GM21367 (cell line): ENCODE measurements around the gene C14orf39.

Source experiments
- ATAC-seq: cut with Tn5 transposase; IDR thresholded peaks from one replicate; pipeline ENCODE4 v1.9.1; 2021; ENCODE audit not compliant: unreplicated experiment

Gene C14orf39, protein sequence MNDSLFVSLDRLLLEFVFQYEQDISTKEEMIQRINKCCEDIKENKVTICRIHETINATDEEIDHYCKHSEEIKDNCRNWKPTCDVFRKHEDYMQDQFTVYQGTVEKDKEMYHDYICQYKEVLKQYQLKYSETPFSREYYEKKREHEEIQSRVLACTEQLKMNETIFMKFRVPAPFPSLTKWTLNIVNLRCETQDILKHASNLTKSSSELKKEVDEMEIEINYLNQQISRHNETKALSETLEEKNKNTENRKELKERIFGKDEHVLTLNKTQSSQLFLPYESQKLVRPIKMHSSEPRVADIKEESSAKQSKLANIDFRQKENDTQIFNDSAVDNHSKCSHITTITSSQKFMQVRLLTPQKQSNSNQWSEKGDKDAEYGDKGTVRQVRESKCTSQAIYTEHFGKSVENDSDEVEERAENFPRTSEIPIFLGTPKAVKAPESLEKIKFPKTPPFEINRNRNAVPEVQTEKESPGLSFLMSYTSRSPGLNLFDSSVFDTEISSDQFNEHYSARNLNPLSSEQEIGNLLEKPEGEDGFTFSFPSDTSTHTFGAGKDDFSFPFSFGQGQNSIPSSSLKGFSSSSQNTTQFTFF

DNA sequence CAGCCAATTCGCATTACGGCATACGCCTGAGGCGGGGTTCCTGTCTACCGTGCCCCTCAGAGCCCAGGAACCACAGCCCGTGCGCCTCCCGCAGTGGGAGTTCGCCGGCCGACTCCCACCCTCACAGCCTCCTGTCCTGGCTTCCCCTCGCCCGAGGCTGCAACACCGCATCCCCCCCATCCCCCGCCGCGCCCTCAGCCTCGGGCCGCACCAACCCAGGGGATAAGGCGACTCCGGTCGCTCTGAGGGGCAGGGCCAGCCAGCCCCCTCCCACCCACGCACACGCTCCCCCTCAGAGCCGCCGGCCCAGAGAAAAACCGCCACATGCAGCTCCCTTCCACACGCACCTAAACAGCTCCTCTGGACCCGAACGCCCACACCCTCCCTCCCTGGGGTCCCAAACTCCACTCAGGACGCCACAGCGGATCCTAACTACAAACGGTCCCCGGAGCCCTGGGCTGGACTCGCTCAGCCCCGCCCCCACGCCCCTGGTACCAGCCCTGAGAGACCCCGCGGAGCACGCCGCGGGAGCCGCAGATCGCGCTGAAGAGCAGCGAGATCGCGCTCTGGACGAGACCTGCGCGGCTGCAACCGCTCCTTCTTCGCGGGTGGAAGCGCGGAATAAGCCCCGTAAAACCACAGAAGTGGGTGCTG lies at the start of gene C14orf39:
Gene C14orf39 (minus strand): TSS at position 466 of the 654 bp plus-strand sequence. CDS start 985 bp downstream, outside the sequence.
- ATAC-seq = no peak

DNA sequence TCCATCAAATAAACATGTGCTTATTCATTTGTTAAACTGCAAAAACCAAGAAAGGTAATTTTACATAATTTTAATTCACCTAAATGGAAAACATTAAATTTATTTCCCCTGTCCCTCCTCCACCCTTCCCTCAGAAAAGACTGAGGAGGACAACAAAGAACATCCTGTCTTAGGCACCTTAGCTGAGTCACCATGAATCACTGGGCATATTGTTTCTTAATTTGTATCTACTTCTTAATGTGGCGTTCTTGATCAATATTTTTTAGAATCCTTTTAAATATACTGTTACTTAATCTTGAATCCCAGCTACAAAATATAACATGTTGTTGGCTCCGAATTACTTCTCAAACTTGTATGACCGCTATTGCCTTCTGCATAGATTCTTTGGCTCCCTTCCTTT lies 46.6 kb upstream of the C14orf39 start:
- ATAC-seq = no peak

DNA sequence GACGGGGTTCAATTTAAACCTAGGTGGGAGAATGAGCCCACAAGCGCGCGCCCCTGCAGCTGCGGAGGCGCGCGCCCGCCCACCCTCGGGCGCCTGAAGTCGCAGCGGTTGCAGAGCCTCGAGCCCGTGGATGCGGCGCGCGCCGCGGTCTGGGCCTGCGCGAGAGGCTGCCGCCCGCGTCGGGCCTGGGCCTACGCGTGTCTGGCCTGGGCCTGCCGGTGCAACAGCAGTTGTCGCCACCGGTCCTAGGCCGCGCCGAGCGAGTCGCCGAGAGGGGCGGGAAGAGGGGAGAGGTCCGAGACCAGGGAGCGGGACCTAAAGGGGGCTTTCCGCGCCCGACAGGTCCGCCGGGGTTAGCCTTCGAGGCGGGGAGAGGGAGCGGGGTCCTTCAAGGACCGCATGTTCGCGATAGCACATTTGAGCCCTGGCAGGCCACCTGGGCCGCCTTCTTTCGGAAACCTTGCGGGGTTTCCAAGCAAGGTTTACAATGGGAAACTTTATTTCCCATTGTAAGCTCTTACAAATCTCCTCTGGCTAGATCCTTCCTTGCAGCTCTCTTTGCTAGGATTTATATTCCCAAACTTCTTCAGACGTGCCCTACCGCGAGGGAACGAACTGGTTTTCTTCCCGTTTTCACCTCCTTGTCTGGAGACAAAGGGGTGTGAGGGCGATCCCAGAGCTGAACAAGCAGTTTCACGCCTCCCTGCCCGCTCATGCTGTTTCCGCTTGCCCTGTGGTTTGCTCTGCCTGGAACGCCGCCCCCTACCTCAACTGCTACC lies 29.8 kb upstream of the C14orf39 start:
- ATAC-seq = no peak

DNA sequence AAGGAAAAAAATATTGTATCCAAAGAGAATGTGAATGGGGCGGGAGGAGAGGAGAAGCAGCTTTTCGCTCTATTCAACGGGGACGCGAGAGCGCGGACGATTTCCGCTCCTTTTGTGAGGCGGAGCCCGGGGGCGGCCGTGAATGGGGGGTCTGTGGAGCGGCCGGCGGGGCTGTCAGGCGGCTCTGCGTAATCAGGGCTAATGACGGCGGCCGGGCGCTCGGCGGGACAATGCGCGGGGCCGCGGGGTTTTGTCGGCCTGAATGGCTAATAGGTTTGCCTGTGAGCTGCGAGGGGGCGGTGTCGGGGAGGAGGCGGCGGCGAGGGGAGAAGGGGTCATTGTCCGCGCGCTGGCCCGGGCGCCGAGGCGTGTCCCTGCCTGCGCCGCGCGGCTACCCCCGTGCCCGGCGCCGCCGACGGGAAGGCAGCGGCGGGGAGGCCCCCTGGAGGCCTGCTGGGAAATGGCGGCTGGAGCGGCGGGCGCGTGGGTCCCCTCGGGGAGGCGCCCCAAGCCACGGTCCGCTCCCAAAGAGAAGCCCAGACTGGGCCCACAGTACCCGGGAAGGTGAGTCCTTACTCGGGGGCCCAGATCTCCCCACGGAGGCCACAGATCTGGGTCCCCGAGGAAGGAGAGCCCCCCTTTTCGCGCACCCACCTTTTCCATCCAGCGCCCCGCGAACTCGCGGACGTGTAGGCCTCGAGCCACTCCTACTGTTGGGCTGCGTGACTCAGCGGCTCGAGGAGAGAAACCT lies 29.1 kb upstream of the C14orf39 start:
- no peak for ATAC-seq

DNA sequence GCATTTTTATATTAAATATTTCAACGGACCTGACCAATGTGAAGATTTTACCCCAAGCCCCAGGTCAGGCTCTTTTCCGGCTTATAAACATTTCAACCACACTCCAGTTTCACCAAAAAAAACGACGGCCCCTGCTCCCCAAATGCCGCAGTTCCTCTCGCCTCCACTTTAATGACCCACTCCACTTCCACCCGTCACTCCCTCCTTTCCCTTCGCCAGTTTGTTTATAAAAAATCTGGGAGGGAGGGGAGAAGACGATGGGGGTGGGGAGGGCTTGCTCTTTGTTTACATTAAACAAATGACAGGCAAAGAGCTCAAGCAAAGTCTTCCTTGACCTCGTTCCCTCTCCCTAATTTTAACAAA lies 28.5 kb upstream of the C14orf39 start:
- ATAC-seq = no peak

DNA sequence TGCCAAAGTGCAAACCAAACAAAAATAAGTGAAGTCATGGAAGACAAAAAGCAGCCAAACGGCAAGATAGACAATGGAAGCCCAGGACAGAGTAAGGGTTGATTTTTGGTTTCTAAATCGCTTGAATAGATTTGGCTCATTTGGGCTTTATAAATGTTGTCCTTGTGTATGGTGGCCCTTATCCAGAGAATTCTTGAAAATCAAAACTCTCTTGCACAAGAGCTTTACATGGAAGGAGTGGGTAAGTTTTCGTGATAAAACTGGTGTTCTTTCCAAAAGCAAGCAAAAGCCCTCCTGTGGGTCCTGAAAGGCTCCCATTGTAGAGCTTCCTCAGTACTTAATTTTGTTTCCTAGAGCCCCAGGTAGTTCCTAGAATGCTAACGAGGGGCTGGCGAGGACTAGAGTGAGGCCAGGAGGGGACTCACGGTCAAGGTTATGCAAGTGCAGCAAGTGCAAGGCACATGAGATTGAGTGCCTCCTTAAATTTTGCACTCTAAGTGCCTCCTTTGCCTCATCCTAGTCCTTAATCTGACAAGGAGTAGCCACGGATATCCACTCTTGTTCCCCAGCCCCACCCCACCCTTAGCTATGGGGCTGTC lies 27.2 kb upstream of the C14orf39 start:
- ATAC-seq = no peak

DNA sequence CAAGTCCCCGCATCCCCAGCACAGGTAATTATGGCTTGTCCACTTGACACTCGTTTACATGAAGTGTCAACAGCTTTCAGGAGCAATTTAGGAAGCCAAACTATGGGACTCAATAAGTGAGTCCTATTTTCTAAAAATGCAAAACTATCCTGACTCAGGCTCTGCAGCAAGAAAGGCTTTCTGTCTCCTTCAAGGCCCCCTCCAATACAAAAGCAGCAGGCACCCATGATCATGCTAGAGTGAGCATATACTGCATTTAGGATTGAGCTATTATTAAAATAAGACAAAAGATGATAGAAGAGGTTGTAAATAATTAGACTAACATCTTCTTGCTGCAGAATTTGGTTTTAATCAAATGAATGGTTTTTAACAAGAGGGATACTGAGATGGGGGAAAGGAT lies 26.3 kb upstream of the C14orf39 start:
- ATAC-seq = no peak

DNA sequence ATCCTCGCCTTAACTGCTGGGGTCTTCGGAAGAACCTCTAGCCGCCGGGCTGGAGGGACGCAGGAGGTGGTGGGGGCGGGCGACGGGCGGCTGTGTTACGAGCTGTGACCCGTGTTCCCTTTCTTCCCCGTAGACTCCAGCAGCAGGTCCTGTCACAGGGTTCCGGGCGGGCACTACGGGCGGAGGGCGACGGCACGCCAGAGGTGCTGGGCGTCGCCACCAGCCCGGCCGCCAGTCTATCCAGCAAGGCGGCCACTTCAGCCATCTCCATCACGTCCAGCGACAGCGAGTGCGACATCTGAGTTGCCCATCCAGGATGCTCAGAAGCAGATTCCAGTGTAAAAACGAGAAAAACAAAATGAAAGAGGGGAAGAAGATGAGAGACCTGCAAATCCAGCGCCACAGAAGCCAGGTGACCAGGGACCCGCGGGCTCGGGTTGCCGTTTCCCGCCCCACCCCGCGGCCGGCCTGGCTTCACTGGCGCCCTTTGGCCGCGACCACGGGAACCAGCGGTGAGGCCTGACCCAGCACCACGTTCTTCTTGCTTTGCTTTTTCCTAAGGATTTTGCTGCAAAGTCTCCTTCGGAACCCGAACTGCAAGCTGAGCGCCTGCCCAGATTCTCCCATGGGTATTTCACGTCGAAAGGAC lies 25.2 kb upstream of the C14orf39 start:
- no peak for ATAC-seq

DNA sequence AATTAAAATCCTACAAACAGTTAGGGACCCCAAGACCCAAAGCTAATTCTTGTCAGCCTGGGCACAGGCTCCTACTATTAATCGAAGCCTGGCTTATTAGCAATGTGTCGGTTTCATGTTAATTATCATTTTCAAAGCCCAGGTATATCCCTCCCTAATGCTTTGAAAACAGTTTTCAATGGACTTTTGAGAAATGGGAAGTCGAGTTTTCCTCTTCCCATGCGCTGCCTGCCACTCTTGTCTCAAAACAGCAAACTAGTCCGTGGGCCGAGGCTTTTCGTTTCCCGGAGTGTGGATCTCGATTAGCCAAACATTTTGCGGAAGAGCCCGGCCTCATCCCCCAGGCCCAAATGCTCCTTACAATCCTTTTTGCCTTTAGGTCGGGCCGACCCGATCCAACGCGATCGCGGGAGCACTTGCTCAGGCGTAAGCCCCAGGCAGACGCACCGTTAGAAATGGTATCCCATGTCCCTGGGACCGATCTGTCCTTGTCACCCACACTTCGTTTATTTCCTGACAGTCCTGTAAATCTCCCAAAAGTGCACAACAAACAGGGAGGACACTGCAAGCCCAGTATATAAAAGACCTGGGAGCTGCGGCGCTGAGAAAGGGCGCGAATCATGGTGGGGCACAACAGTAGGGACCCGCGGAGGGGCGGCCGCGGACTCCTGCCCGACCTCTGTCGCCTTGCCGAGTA lies 24.5 kb upstream of the C14orf39 start:
- no peak for ATAC-seq

DNA sequence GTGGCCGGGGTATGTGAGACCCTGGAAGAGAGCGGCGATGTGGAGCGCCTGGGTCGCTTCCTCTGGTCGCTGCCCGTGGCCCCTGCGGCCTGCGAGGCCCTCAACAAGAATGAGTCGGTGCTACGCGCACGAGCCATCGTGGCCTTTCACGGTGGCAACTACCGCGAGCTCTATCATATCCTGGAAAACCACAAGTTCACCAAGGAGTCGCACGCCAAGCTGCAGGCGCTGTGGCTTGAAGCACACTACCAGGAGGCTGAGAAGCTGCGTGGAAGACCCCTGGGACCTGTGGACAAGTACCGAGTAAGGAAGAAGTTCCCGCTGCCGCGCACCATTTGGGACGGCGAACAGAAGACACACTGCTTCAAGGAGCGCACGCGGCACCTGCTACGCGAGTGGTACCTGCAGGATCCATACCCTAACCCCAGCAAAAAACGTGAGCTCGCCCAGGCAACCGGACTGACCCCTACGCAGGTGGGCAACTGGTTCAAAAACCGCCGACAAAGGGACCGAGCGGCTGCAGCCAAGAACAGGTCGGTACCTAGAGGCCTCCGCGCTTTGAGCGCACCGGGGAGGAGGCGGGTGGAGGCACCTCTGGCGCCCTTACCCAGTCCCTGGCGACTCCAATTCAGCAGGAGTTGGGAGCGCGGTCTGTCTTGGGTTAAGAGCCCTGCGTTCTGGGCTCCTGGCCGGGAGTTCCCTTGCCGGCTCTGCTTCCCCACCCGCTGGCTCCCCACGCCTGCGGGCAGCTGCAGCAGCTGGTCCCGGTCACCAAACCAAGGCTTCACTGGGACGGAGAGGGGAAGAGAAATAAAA lies 23.8 kb upstream of the C14orf39 start:
- no peak for ATAC-seq

DNA sequence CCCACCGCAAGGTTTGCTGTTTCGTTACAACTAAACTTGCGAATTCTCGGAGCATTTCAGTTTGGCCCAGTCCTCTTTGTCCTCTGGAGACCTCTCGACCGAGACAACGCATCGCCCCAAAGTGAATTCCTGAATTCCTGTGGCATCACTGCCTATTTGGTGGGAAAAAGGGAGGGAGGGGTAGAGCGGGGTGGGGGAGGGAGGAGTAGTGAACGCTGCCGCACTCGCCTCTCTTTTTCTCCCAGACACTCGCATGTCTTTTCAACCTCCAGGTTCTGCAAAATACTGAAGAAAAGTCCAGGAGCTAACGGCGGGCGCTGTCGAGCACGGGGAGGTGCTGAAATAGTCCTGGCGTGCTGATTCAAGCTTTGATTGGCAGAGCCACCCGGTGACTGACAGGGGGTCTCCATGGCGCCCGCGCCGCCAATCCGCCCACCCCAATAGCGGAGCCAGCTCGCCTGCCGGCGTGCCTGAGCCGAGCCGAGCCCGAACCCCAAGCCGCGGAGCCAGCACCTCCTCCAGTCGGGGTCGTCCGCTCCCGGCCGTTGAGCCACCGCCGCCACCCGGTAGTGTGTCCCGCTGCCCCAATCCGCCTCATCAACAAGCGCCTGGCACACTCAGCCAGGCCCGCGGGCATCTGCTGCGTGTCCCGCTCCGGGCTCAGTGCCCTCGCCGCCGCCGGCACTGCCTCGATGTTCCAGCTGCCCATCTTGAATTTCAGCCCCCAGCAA lies 23.0 kb upstream of the C14orf39 start, which contains the start of gene SIX6:
Gene SIX6 (plus strand): TSS at position 440 of the 731 bp plus-strand sequence. CDS start 253 bp downstream, at position 693.
- ATAC-seq = no peak

DNA sequence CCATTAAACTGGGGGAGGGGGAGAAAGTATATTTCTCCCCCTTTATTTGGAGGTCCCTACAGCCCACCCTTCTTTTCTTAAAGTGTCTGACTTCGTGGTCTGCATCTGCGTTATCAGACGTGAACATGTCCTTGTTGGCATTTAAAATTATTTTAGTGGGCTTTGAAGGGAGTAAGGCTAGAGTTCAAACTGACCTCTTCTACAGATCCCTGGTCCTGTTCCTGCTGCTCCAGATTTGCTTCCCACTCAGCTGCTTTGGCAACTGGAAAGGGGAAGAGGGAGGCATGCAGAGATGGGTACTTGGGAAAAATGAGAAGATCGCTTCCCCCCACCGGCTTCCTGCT lies 22.5 kb upstream of the C14orf39 start:
- ATAC-seq = no peak

DNA sequence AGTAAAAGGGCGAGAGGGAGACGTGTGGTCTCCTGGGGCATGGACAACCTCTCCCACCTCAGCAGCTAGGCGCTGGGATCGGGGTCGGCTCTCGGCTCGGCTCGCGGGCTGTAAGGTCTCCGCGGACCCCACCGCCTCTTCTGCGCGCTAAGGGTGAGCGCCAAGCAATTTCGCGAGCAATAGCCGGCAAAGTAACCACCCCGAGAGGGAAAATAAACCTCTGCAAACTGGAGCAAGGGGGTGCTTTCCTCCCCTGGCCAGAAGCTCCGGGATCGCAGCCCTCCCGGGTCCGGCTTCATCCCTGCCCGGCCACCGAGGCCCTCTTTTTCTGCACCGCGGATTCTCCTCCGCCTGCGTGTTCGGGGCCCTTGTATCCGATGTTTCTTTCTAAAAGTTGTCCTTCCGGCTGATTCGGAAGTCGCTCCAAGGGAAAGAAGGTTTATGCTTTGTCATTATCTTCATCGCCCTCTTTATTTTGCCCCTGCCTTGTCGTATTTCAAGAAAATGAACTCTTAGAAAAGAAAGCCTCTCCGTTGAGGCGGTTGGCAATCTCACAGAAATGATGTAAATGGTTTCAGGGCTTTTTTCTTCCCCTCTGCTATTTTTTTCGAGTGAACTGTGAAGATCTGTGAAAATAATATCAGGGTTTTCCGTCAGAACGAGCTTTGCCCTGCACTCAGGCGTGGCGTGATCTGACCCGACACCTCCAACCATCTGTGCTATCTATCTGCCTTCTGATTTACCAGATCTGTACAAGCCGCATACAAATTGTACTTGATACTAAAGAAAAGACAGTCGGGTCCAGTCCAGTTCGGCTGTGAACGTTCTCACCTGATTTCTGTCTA lies 21.3 kb upstream of the C14orf39 start:
- no peak for ATAC-seq

DNA sequence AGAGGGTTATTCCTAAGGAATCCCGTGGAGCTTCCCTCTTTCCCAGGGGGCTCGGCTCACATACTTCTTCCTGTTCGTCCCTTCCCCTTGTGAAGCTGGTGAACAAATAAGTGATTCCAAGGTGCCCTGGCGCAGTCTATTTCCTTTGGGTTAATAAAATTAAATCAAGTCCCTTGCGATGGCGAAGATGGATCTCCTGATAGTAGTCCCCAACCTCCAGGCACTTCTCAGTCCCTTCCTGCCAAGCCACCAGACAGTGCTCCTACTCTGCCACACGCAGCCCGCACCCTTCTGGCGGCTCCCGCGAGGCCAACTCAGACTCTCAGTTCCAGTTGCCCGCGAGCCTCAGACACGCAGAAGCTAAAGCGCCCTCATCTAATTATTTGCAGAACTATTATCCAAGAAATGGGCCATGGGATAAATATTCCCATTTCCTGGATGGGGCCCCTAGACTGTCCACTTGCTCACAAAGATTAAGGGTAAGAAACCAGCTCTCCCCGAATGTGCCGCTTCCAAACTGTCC lies 20.7 kb upstream of the C14orf39 start:
- ATAC-seq = no peak

DNA sequence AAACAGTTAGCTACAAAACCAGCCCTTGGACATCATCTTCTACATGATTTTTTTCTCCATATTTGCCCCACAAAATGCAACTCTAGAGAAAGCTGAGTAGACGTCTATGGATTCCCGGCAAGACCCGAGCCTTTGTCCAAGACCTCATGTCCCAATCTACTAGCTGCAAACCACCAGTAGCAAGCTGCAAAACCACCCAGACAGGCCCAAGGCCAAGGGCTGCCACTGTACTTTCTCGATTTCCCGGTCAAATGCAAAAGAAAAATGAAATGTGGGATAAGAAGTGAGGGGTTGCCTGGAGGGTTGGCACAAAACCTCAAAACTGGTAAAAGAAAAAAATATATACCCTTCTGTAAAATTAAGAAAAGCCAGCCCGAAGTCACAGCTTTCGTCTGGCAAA lies 20.1 kb upstream of the C14orf39 start:
- no peak for ATAC-seq

DNA sequence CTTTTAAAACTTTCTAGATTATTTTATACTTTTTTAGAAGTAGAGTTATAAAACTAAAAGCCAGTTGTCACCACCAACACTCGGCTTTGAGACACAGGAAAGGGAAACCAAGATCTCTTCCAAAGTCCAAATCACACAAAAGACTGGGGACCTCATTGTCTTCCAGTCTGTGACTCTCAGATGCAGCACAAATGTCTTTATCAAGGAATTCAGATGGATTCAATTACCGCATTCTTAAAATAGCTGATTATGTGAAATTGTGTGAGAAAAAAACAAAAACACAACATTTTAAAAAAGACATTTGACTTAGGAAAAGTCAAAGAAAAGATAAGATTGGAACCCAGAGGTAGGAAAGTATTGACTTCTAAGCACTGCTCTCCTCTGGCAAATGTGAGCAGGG lies 19.6 kb upstream of the C14orf39 start:
- no peak for ATAC-seq

DNA sequence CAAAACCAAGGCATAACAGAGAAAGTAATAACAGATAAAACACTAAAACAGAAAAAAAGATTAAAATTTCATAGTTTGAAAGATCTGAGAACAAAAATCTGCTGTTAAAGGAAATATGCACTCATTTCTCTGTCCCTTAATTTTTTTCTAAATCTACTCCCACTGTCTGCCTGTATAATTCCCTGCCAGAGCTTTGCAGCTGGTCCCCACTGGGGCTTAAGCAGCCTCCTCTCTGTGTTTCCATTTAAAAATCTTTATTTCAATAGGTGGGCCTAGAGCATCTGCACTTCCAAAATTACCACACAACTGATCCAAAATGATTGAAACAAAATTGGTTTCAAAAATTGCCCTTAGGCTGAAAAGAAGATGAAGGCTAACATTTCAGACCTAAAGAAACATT lies 16.7 kb upstream of the C14orf39 start:
- no peak for ATAC-seq
